Stomach (tissue), 4 donors: Measurements from ENCODE around the gene ILDR2.

Experiments
- EP300 ChIP-seq: sonication (generic); formaldehyde crosslinking; IDR thresholded peaks from one replicate; pipeline ENCODE4 v1.6.1; 2017; ENCODE audit warnings: antibody characterized with exemption
- POLR2A ChIP-seq, 4 donors: fragments of 450-650 bp; IDR thresholded peaks; one replicate each; pipeline ENCODE4 v1.6.1; 2016; ENCODE audit warnings: antibody characterized with exemption in 4 of 4, control low read depth in 2 of 4, mild to moderate bottlenecking in 1 of 4, moderate library complexity in 1 of 4
- TF ChIP-seq, protein P1 (sequence below), 7 experiments: fragments of 450-650 bp in 4 of 7; fragments of 200-600 bp in 3 of 7; sonication (generic) in 3 of 7; IDR thresholded peaks; one replicate each; pipeline ENCODE4 v1.5.1; 2016 to 2019; ENCODE audit warnings: antibody characterized with exemption in 7 of 7, control low read depth in 2 of 7, mild to moderate bottlenecking in 1 of 7

GRCh38 chr1:166948856-166949350 is 26.4 kb downstream of the ILDR2 start:
- no peak for TF ChIP-seq POLR2A (IDR thresholded peaks at IDR 0.05)
- TF ChIP-seq, protein P1, sequence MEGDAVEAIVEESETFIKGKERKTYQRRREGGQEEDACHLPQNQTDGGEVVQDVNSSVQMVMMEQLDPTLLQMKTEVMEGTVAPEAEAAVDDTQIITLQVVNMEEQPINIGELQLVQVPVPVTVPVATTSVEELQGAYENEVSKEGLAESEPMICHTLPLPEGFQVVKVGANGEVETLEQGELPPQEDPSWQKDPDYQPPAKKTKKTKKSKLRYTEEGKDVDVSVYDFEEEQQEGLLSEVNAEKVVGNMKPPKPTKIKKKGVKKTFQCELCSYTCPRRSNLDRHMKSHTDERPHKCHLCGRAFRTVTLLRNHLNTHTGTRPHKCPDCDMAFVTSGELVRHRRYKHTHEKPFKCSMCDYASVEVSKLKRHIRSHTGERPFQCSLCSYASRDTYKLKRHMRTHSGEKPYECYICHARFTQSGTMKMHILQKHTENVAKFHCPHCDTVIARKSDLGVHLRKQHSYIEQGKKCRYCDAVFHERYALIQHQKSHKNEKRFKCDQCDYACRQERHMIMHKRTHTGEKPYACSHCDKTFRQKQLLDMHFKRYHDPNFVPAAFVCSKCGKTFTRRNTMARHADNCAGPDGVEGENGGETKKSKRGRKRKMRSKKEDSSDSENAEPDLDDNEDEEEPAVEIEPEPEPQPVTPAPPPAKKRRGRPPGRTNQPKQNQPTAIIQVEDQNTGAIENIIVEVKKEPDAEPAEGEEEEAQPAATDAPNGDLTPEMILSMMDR (IDR thresholded peaks at IDR 0.05): no peak
- no peak for TF ChIP-seq EP300
